H9 (cell line): ENCODE results near the gene CD1C. TPM values are rescaled to one million over a fixed set of nuclear protein-coding genes. Genes with fewer than 3 reads are reported as not detected.
"Not testable (repeated sequence)": the region's sequence is repeated elsewhere in the genome, so short reads cannot be mapped to it uniquely, and the experiment has no call there.

Source experiments
- DNase-seq: peaks from one replicate; pipeline ENCODE4 v3.0.0-alpha.2; 2017
- H2AFZ ChIP-seq: one replicate; pipeline ENCODE4 v1.6.1; 2013; ENCODE audit warnings: mild to moderate bottlenecking, low read length, control low read depth, moderate library complexity
- H2AK5ac ChIP-seq: 2 replicates; pipeline ENCODE4 v1.6.1; 2013; ENCODE audit warnings: low read length, control low read depth, mixed read lengths; ENCODE audit not compliant: insufficient read length
- H2BK120ac ChIP-seq: one replicate; pipeline ENCODE4 v1.6.1; 2013; ENCODE audit warnings: low read depth, mild to moderate bottlenecking, low read length, control low read depth, inconsistent platforms; ENCODE audit not compliant: poor library complexity, severe bottlenecking
- H2BK12ac ChIP-seq: 2 replicates; pipeline ENCODE4 v1.6.1; 2013; ENCODE audit warnings: low read length, control low read depth, mixed read lengths, low read depth; ENCODE audit not compliant: insufficient read length
- H2BK15ac ChIP-seq: 2 replicates; pipeline ENCODE4 v1.6.1; 2013; ENCODE audit warnings: low read depth, low read length, control low read depth
- H2BK20ac ChIP-seq: one replicate; pipeline ENCODE4 v1.6.1; 2013; ENCODE audit warnings: low read depth, mild to moderate bottlenecking, low read length, control low read depth, inconsistent platforms; ENCODE audit not compliant: poor library complexity, severe bottlenecking
- H2BK5ac ChIP-seq: 2 replicates; pipeline ENCODE4 v1.6.1; 2013; ENCODE audit warnings: low read length, control low read depth, mixed read lengths; ENCODE audit not compliant: insufficient read length
- H3K14ac ChIP-seq: 2 replicates; pipeline ENCODE4 v1.6.1; 2013; ENCODE audit warnings: low read length, control low read depth; ENCODE audit not compliant: insufficient read depth
- H3K18ac ChIP-seq: 2 replicates; pipeline ENCODE4 v1.6.1; 2013; ENCODE audit warnings: low read depth, mild to moderate bottlenecking, mixed read lengths, low read length, control low read depth; ENCODE audit not compliant: insufficient read length
- H3K23ac ChIP-seq: 2 replicates; pipeline ENCODE4 v1.6.1; 2013; ENCODE audit warnings: low read length, control low read depth, mixed read lengths, low read depth; ENCODE audit not compliant: insufficient read length
- H3K23me2 ChIP-seq: 2 replicates; pipeline ENCODE4 v1.6.1; 2013; ENCODE audit warnings: low read depth, mild to moderate bottlenecking, mixed read lengths, low read length, control low read depth; ENCODE audit not compliant: insufficient read length, poor library complexity, severe bottlenecking
- H3K27ac ChIP-seq: 2 replicates; pipeline ENCODE4 v1.5.1; 2013; ENCODE audit warnings: low read length, control low read depth, mixed read lengths, low read depth; ENCODE audit not compliant: insufficient read length
- H3K27me3 ChIP-seq: 2 replicates; pipeline ENCODE4 v1.6.1; 2013; ENCODE audit warnings: low read length, control low read depth, inconsistent platforms; ENCODE audit not compliant: insufficient read depth
- H3K4ac ChIP-seq: 2 replicates; pipeline ENCODE4 v1.6.1; 2013; ENCODE audit warnings: low read depth, mild to moderate bottlenecking, control low read depth, inconsistent platforms, low read length, moderate library complexity
- H3K4me1 ChIP-seq: 2 replicates; pipeline ENCODE4 v1.6.1; 2013; ENCODE audit warnings: low read length, control low read depth, inconsistent platforms; ENCODE audit not compliant: insufficient read depth
- H3K4me2 ChIP-seq: 2 replicates; pipeline ENCODE4 v1.6.1; 2013; ENCODE audit warnings: low read length, control low read depth, mixed read lengths; ENCODE audit not compliant: insufficient read length, insufficient read depth
- H3K56ac ChIP-seq: 2 replicates; pipeline ENCODE4 v1.6.1; 2013; ENCODE audit warnings: low read depth, mild to moderate bottlenecking, mixed read lengths, low read length, control low read depth; ENCODE audit not compliant: insufficient read length
- H3K79me1 ChIP-seq: 2 replicates; pipeline ENCODE4 v1.6.1; 2013; ENCODE audit warnings: low read depth, mild to moderate bottlenecking, moderate library complexity, low read length, control low read depth, inconsistent platforms; ENCODE audit not compliant: insufficient read depth, poor library complexity, severe bottlenecking
- H3K79me2 ChIP-seq: 2 replicates; pipeline ENCODE4 v1.6.1; 2013; ENCODE audit warnings: low read length, control low read depth, inconsistent platforms; ENCODE audit not compliant: insufficient read depth
- H3K9ac ChIP-seq: 2 replicates; pipeline ENCODE4 v1.6.1; 2013; ENCODE audit warnings: low read length, control low read depth, mixed read lengths; ENCODE audit not compliant: insufficient read length; ENCODE audit errors: extremely low read depth
- H3K9me3 ChIP-seq: one replicate; pipeline ENCODE4 v1.6.1; 2013; ENCODE audit warnings: low read depth, low read length, inconsistent platforms; ENCODE audit not compliant: control insufficient read depth
- H3T11ph ChIP-seq: one replicate; pipeline ENCODE4 v1.6.1; 2013; ENCODE audit warnings: mild to moderate bottlenecking, low read length, control low read depth, inconsistent platforms
- H4K20me1 ChIP-seq: one replicate; pipeline ENCODE4 v1.6.1; 2013; ENCODE audit not compliant: control insufficient read depth, insufficient read length, insufficient read depth
- H4K5ac ChIP-seq: 2 replicates; pipeline ENCODE4 v1.6.1; 2013; ENCODE audit warnings: low read depth, mild to moderate bottlenecking, mixed read lengths, low read length, control low read depth; ENCODE audit not compliant: insufficient read length
- H4K8ac ChIP-seq: replicated peaks from 2 replicates; pipeline ENCODE4 v1.6.1; 2013; ENCODE audit warnings: low read length, control low read depth, mixed read lengths, low read depth; ENCODE audit not compliant: insufficient read length
- H4K91ac ChIP-seq: 2 replicates; pipeline ENCODE4 v1.6.1; 2013; ENCODE audit warnings: low read depth, mild to moderate bottlenecking, moderate library complexity, mixed read lengths, low read length, control low read depth; ENCODE audit not compliant: insufficient read length
- H3K27ac Mint-ChIP-seq, 3 experiments: 2 replicates in 2 of 3; 3 replicates in 1 of 3; pipeline ENCODE4 v1.8.0; 2020 to 2021; ENCODE audit warnings: mixed read lengths in 3 of 3, mild to moderate bottlenecking in 1 of 3, moderate library complexity in 1 of 3
- H3K27me3 Mint-ChIP-seq: 2 replicates; pipeline ENCODE4 v1.8.0; 2021; ENCODE audit warnings: low read depth, mild to moderate bottlenecking, moderate library complexity, mixed read lengths
- H3K36me3 Mint-ChIP-seq, 3 experiments: 2 replicates in 2 of 3; 3 replicates in 1 of 3; pipeline ENCODE4 v1.8.0; 2020 to 2021; ENCODE audit warnings: low read depth in 3 of 3, mixed read lengths in 3 of 3; ENCODE audit not compliant: insufficient read depth in 1 of 3
- H3K4me1 Mint-ChIP-seq, 2 experiments: 2 replicates each; pipeline ENCODE4 v1.8.0; 2020; ENCODE audit warnings: mixed read lengths in 2 of 2
- H3K4me3 Mint-ChIP-seq, 2 experiments: 2 replicates in 1 of 2; 3 replicates in 1 of 2; pipeline ENCODE4 v1.8.0; 2020 to 2021; ENCODE audit warnings: mild to moderate bottlenecking in 2 of 2, mixed read lengths in 2 of 2, moderate library complexity in 1 of 2
- H3K9me3 Mint-ChIP-seq, 2 experiments: 2 replicates in 1 of 2; 3 replicates in 1 of 2; pipeline ENCODE4 v1.8.0; 2020; ENCODE audit warnings: mild to moderate bottlenecking in 2 of 2, mixed read lengths in 2 of 2, moderate library complexity in 1 of 2
- WGBS: extraction: QIAGEN DNeasy Blood & Tissue Kit; methylation state at CpG from one replicate; pipeline ENCODE4 v1.1.7; 2013; ENCODE audit warnings: missing lambda C conversion rate, low lambda C conversion rate, mixed read lengths; ENCODE audit not compliant: insufficient read length; ENCODE audit errors: extremely low coverage; 5-methylcytosine and 5-hydroxymethylcytosine counted together
- total RNA-seq: library from RNA; stranded (reverse); gene quantifications from 2 replicates; pipeline ENCODE4 v1.2.1, GENCODE V29; 2021
- TF ChIP-seq, protein P1 (sequence below): fragments of 200-600 bp; sonication (generic); conservative IDR thresholded peaks from 3 replicates; pipeline ENCODE4 v1.8.0; 2021; ENCODE audit warnings: antibody characterized with exemption, mild to moderate bottlenecking

Gene CD1C
- total RNA-seq, 1 experiment from 2014 or later = not detected

GRCh38 chr1:158274797-158275196 lies 14.9 kb upstream of the CD1C start:
- H3K36me3 Mint-ChIP-seq = peaks cover 0 to 4% (median 2%) of the 10 kb centered on the region in 3 experiments; a peak in 2 of 7 replicates
- no peaks in the 10 kb centered on the region for H3K27me3 ChIP-seq
- H2AFZ ChIP-seq = no peak overlapping the region
- H3K79me2 ChIP-seq = no peaks in the 10 kb centered on the region
- H2AK5ac ChIP-seq = no peak overlapping the region
- H2BK15ac ChIP-seq = no peak overlapping the region
- H3K4me1 Mint-ChIP-seq = no peaks in the 10 kb centered on the region
- no peaks in the 10 kb centered on the region for H3K79me1 ChIP-seq
- no peak overlapping the region for H3K4ac ChIP-seq
- no peak overlapping the region for H3K56ac ChIP-seq
- H2BK5ac ChIP-seq = no peak overlapping the region
- H4K20me1 ChIP-seq = no peaks in the 10 kb centered on the region
- H3K4me2 ChIP-seq = no peak overlapping the region
- H3K9ac ChIP-seq = no peak overlapping the region
- no peak overlapping the region for H3K23ac ChIP-seq
- H4K5ac ChIP-seq = no peak overlapping the region
- no peak overlapping the region for H2BK12ac ChIP-seq
- H3K4me1 ChIP-seq = no peaks in the 10 kb centered on the region
- no peak overlapping the region for H3K27ac ChIP-seq
- no peaks in the 10 kb centered on the region for H3K27me3 Mint-ChIP-seq
- no peak for DNase-seq
- TF ChIP-seq, protein P1, sequence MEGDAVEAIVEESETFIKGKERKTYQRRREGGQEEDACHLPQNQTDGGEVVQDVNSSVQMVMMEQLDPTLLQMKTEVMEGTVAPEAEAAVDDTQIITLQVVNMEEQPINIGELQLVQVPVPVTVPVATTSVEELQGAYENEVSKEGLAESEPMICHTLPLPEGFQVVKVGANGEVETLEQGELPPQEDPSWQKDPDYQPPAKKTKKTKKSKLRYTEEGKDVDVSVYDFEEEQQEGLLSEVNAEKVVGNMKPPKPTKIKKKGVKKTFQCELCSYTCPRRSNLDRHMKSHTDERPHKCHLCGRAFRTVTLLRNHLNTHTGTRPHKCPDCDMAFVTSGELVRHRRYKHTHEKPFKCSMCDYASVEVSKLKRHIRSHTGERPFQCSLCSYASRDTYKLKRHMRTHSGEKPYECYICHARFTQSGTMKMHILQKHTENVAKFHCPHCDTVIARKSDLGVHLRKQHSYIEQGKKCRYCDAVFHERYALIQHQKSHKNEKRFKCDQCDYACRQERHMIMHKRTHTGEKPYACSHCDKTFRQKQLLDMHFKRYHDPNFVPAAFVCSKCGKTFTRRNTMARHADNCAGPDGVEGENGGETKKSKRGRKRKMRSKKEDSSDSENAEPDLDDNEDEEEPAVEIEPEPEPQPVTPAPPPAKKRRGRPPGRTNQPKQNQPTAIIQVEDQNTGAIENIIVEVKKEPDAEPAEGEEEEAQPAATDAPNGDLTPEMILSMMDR = no peak
- H3K4me3 Mint-ChIP-seq = no peak overlapping the region
- no peak overlapping the region; a peak in 1 of 7 replicates for H3K27ac Mint-ChIP-seq
- H3K14ac ChIP-seq = no peak overlapping the region
- peaks cover 12 to 13% of the 10 kb centered on the region in 2 experiments for H3K9me3 Mint-ChIP-seq
- no CpG with 5 or more reads among the region's 5 CpGs for WGBS
- no peak overlapping the region for H4K91ac ChIP-seq
- H4K8ac ChIP-seq = no peak overlapping the region
- no peak overlapping the region for H2BK20ac ChIP-seq
- no peak overlapping the region for H2BK120ac ChIP-seq
- H3K18ac ChIP-seq = no peak overlapping the region
- H3K9me3 ChIP-seq = no peaks in the 10 kb centered on the region
- H3K23me2 ChIP-seq = no peaks in the 10 kb centered on the region
- no peak overlapping the region for H3T11ph ChIP-seq

- not testable (repeated sequence) for H3K23ac ChIP-seq, H3K27ac Mint-ChIP-seq, H4K91ac ChIP-seq, H3K27ac ChIP-seq, H2BK20ac ChIP-seq, H3K79me1 ChIP-seq, H3K79me2 ChIP-seq, H2AK5ac ChIP-seq, H2AFZ ChIP-seq, H3K4me3 Mint-ChIP-seq, H3K4me2 ChIP-seq, H3K4me1 Mint-ChIP-seq, H2BK5ac ChIP-seq, H2BK15ac ChIP-seq, H3K9ac ChIP-seq, H3K18ac ChIP-seq, H3K23me2 ChIP-seq, H3K56ac ChIP-seq, H3K14ac ChIP-seq, DNase-seq, H3K9me3 ChIP-seq, H3T11ph ChIP-seq, H3K27me3 ChIP-seq, H4K20me1 ChIP-seq, H2BK120ac ChIP-seq, H3K4me1 ChIP-seq, H2BK12ac ChIP-seq, H4K8ac ChIP-seq, H3K27me3 Mint-ChIP-seq, H3K4ac ChIP-seq, H4K5ac ChIP-seq
- Mint-ChIP-seq H3K9me3 (peaks cover 30 to 34% of the 10 kb centered on the region in 2 experiments), H3K36me3 (peaks cover 3 to 22% (median 8%) of the 10 kb centered on the region in 3 experiments; a peak in 6 of 7 replicates)
- whole genome bisulfite sequencing = no CpG with 5 or more reads among the region's 2 CpGs
Observed at GRCh38 chr1:158282421-158282820, 7.3 kb upstream of the CD1C start.
